DMS114 treated with DMSO at 0.1 percent for 48 hours (cell line): ENCODE data around the gene NDUFAF4.
"Not testable (repeated sequence)": the region's sequence is repeated elsewhere in the genome, so short reads cannot be mapped to it uniquely, and the experiment has no call there.

Experiments
- DNase-seq: peaks from one replicate; lab custom pipeline; 2025; ENCODE audit not compliant: unreplicated experiment; lab: John Stamatoyannopoulos, UW

NDUFAF4 gene

GRCh38 chr6:96899451-96899998 is 1.8 kb upstream of the NDUFAF4 start:
- no peak for DNase-seq

DNA sequence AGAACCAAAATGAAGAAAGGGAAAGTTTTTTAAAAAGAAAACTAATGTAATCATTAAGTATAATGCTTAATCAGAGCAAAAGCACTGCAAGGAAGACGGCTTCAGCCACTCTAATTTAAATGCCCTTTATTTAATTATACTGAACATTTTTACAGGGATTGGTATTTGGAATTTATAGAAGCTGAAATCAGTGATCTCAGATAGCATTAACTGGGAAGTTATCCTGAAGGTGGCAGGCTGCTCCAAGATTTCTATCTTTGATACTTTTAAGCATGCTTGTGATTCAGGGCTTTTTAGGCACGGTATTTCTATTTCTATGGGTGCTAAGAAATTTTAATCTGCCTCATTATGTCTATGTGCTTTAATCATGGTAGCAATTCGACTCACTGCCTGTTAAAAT is 1.3 kb upstream of the NDUFAF4 start:
- DNase-seq: peak; percentile 27

DNA sequence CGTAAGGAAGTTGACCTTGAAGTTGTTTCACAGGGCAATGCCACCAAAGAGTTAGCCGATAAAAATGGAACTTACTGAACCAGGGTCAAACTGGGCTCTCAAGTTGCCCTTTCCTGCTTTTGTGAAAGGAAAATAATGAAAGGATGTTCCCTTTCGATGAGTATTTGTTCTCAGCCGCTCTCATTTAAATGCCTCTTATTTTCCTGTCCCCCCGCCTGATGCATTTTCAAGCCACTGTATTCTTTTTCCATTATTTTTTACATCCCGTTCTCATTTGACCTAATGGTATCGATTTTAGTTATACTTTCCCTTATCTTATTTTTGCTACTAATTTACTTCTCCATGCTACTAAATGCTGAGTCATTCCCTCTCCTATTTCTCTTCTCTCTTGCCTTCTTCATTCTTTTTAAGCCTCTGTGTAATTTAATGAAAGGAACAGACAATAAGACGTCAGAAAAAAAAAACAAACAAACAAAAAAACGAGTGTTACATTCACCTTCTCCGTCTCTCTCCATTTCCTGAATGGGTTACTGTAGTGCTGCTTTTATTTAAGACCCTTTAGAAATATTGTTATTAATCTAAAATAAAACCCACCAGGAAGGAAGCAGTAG is 655 bp upstream of the NDUFAF4 start:
- DNase-seq: no peak

DNA sequence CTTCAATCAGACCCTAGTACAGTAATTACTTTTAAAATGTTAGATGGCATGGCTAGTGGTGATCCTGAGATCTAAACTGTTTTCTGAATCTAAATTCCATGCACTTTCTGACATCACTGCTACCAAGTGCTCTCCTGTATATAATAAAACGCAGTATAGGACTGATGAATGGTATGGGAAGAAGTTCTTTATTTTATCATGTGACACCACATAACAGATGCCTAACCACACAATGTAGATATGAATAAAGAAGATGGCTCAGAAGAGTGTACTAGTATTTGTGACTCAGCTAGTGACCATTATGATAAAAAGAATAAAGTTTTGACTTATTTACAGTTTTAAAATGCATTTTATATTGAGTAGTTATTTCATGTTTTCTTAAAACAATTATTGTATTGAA is 8.5 kb downstream of the NDUFAF4 start:
- DNase-seq: no peak

- DNase-seq: no peak
Observed at GRCh38 chr6:96888745-96889144, 8.9 kb downstream of the NDUFAF4 start.

GRCh38 chr6:96886519-96886918 is 11.2 kb downstream of the NDUFAF4 start:
- DNase-seq: no peak

GRCh38 chr6:96885187-96885631 is 12.5 kb downstream of the NDUFAF4 start:
- DNase-seq: not testable (repeated sequence)

DNA sequence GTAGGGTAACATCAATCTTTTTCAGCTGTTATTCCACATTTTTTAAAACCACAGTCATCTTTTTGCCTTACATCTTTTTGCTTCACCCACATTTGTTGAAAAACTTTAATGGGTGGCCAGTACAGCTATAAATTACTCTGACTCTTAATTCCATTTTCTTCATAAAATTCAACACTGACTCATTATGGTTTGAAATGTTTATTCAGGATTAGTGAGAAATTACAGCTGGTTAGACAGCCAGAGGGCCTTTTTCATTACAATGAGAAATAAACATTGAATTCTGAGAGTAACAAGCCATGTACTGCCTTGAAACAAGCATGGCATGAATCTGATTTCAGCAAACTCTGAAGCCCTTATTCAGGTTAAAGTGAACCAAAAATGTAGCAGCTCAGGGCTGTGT is 19.5 kb downstream of the NDUFAF4 start:
- DNase-seq: no peak

DNA sequence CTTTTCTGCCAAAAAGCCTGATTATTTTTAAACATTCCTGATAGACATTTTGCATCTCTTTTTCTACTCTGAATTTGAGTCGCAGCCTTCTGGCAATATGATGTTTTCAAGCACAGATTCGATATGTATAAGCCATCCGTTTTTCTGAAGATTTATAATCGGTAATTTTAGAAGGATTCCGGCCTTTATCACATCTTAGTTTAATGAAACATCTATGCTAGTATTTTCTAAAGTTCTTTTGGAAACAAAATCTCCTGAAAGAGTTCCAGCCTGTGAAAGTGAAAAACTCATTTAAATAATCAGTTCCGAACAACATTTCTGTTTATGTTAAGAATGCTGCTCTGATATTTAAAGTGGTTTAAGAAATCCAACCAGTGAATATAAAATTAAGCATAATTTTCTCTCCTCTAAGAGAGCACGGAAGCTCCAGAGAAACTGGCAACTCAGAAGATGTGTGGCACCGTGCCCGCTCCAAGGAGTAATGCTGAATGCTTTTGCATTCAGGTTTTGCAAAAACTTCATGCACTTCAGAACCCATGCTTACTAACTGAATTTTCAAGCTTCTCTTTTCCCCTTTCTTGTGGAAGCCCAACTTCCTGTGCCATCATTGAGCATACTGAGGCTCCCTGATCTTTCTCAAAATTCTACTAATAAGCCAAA is 20.7 kb downstream of the NDUFAF4 start:
- DNase-seq: no peak

DNA sequence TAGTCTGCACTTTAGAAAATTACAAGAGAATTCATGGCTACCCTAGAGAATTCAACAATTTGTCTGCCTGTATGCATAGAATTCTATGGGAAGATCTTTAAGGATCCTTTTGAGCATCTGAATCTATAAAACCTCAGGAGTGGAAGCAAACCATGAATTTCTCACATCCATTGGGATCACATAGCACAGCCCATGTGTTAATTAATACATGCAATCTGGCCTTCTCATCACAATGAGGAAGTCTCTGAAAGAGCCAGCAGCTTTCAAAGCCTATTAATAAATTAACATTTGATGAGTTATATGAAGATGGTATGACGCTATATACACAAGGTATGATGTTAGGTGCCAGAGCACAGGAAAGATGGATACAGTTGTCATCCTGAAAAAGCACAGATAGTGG is 24.7 kb downstream of the NDUFAF4 start:
- DNase-seq: no peak

- DNase-seq: no peak
Observed at GRCh38 chr6:96865055-96865405, 32.7 kb downstream of the NDUFAF4 start.

DNA sequence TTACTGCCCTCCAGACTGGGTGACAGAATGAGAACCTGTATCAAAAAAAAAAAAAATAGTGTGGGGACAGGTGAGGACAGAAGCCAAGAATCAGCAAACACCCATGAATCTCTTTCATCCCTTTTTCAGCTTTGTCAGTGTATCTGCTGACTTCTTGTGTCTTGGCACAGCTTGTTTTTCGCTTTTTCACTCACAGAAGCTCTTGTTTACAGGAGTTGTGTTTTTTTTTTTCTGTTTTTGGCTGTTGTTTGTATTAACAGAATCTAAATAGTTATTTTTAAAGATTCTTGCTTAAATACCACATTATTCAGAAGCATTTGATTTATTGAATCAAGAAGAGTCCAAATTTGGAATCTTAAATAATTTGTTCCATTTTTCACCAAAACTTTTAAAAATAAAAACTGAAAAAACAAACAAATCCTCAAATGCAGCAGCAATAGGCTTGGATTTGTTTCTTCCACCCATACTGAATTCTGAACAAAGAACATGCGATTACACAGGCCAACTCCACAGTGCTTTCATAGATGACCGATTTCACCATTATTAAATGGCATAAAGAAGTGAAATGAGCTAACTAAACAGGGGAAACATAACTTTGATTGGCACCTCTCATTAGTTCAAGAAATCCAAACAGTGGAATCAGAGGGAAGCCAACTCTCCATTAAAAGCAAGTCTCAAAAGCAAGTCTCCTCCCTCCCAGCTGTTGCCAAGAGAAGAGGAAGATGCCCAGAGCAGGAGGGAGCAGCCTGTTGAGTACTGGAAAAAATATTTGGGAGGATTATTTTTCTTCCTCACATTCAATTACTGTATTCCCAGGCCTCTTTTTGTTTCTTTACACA is 33.3 kb downstream of the NDUFAF4 start:
- DNase-seq: no peak

- DNase-seq: no peak
Observed at GRCh38 chr6:96862560-96862959, 35.1 kb downstream of the NDUFAF4 start.

DNA sequence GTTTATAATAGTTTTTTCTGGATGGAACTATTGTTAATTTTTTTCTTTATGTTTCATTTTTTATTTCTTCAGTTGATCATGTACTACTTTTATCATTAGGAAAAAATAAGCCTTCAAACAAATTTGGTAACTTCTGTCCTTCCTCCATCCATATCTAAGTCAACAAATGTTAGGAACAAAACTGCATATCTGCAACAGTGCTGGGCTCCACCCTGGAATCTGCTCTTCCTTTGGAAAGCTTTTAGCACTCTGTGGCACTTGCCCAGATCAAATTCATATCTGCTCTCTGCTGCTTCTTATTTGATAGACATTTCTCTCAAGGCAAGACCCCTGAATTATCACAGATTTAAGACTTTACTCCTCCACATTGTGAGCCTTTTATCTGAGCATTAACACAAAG is 36.1 kb downstream of the NDUFAF4 start:
- DNase-seq: no peak

- no peak for DNase-seq
Observed at GRCh38 chr6:96856856-96857255, 40.8 kb downstream of the NDUFAF4 start.

DNA sequence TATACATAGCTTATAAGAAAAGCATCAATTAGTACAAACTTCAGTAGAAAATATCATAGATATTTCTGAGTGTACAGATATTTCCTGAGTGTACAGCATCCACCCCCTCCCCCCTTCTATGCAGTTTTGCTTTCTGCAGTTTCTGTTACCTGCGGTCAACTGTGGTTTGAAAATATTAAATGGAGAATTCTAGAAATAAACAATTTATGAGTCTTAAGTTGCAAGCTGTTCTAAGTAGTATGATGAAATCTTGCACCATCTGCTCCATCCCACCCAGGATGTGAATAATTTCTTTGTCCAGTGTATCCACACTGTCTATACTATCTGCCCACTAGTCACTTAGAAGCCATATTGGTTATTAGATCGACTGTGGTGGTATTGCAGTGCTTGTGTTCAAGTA is 44.6 kb downstream of the NDUFAF4 start:
- DNase-seq: no peak

- DNase-seq: no peak
Observed at GRCh38 chr6:96852605-96853004, 45.1 kb downstream of the NDUFAF4 start.

GRCh38 chr6:96851858-96852257 is 45.8 kb downstream of the NDUFAF4 start:
- DNase-seq: no peak

- no peak for DNase-seq
Observed at GRCh38 chr6:96849615-96850014, 48.1 kb downstream of the NDUFAF4 start.

- no peak for DNase-seq
Observed at GRCh38 chr6:96844530-96844929, 53.2 kb downstream of the NDUFAF4 start.

DNA sequence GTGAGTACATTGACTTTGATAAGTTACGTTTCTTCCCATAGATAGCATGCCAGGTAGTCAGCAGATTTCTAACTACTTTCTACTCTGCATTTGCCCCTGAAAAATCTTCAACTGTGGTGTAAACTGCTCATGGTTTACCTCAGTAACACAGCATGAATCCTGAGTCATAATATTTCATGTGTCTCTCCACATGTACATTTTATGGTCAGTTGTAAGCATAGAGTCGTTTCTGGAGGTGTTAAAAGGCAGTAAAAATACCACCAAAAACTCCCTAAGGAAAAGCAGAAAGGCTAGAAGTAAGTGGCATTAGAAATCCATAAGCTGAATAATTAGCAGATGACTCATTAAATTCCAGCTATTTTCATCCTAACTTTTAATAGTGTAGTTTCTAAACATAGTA is 56.3 kb downstream of the NDUFAF4 start:
- DNase-seq: no peak
